H9 (cell line): ENCODE data around the gene ANGEL1. TPM values are rescaled to one million over a fixed set of nuclear protein-coding genes. Genes with fewer than 3 reads are reported as not detected.

Source experiments
- DNase-seq: peaks from one replicate; pipeline ENCODE4 v3.0.0-alpha.2; 2017
- H2AFZ ChIP-seq: one replicate; pipeline ENCODE4 v1.6.1; 2013; ENCODE audit warnings: mild to moderate bottlenecking, low read length, control low read depth, moderate library complexity
- H2AK5ac ChIP-seq: 2 replicates; pipeline ENCODE4 v1.6.1; 2013; ENCODE audit warnings: low read length, control low read depth, mixed read lengths; ENCODE audit not compliant: insufficient read length
- H2BK120ac ChIP-seq: one replicate; pipeline ENCODE4 v1.6.1; 2013; ENCODE audit warnings: low read depth, mild to moderate bottlenecking, low read length, control low read depth, inconsistent platforms; ENCODE audit not compliant: poor library complexity, severe bottlenecking
- H2BK12ac ChIP-seq: 2 replicates; pipeline ENCODE4 v1.6.1; 2013; ENCODE audit warnings: low read length, control low read depth, mixed read lengths, low read depth; ENCODE audit not compliant: insufficient read length
- H2BK15ac ChIP-seq: 2 replicates; pipeline ENCODE4 v1.6.1; 2013; ENCODE audit warnings: low read depth, low read length, control low read depth
- H2BK20ac ChIP-seq: one replicate; pipeline ENCODE4 v1.6.1; 2013; ENCODE audit warnings: low read depth, mild to moderate bottlenecking, low read length, control low read depth, inconsistent platforms; ENCODE audit not compliant: poor library complexity, severe bottlenecking
- H2BK5ac ChIP-seq: 2 replicates; pipeline ENCODE4 v1.6.1; 2013; ENCODE audit warnings: low read length, control low read depth, mixed read lengths; ENCODE audit not compliant: insufficient read length
- H3K14ac ChIP-seq: 2 replicates; pipeline ENCODE4 v1.6.1; 2013; ENCODE audit warnings: low read length, control low read depth; ENCODE audit not compliant: insufficient read depth
- H3K18ac ChIP-seq: 2 replicates; pipeline ENCODE4 v1.6.1; 2013; ENCODE audit warnings: low read depth, mild to moderate bottlenecking, mixed read lengths, low read length, control low read depth; ENCODE audit not compliant: insufficient read length
- H3K23ac ChIP-seq: 2 replicates; pipeline ENCODE4 v1.6.1; 2013; ENCODE audit warnings: low read length, control low read depth, mixed read lengths, low read depth; ENCODE audit not compliant: insufficient read length
- H3K23me2 ChIP-seq: 2 replicates; pipeline ENCODE4 v1.6.1; 2013; ENCODE audit warnings: low read depth, mild to moderate bottlenecking, mixed read lengths, low read length, control low read depth; ENCODE audit not compliant: insufficient read length, poor library complexity, severe bottlenecking
- H3K27ac ChIP-seq: 2 replicates; pipeline ENCODE4 v1.5.1; 2013; ENCODE audit warnings: low read length, control low read depth, mixed read lengths, low read depth; ENCODE audit not compliant: insufficient read length
- H3K27me3 ChIP-seq: 2 replicates; pipeline ENCODE4 v1.6.1; 2013; ENCODE audit warnings: low read length, control low read depth, inconsistent platforms; ENCODE audit not compliant: insufficient read depth
- H3K4ac ChIP-seq: 2 replicates; pipeline ENCODE4 v1.6.1; 2013; ENCODE audit warnings: low read depth, mild to moderate bottlenecking, control low read depth, inconsistent platforms, low read length, moderate library complexity
- H3K4me1 ChIP-seq: 2 replicates; pipeline ENCODE4 v1.6.1; 2013; ENCODE audit warnings: low read length, control low read depth, inconsistent platforms; ENCODE audit not compliant: insufficient read depth
- H3K4me2 ChIP-seq: 2 replicates; pipeline ENCODE4 v1.6.1; 2013; ENCODE audit warnings: low read length, control low read depth, mixed read lengths; ENCODE audit not compliant: insufficient read length, insufficient read depth
- H3K56ac ChIP-seq: 2 replicates; pipeline ENCODE4 v1.6.1; 2013; ENCODE audit warnings: low read depth, mild to moderate bottlenecking, mixed read lengths, low read length, control low read depth; ENCODE audit not compliant: insufficient read length
- H3K79me1 ChIP-seq: 2 replicates; pipeline ENCODE4 v1.6.1; 2013; ENCODE audit warnings: low read depth, mild to moderate bottlenecking, moderate library complexity, low read length, control low read depth, inconsistent platforms; ENCODE audit not compliant: insufficient read depth, poor library complexity, severe bottlenecking
- H3K79me2 ChIP-seq: 2 replicates; pipeline ENCODE4 v1.6.1; 2013; ENCODE audit warnings: low read length, control low read depth, inconsistent platforms; ENCODE audit not compliant: insufficient read depth
- H3K9ac ChIP-seq: 2 replicates; pipeline ENCODE4 v1.6.1; 2013; ENCODE audit warnings: low read length, control low read depth, mixed read lengths; ENCODE audit not compliant: insufficient read length; ENCODE audit errors: extremely low read depth
- H3K9me3 ChIP-seq: one replicate; pipeline ENCODE4 v1.6.1; 2013; ENCODE audit warnings: low read depth, low read length, inconsistent platforms; ENCODE audit not compliant: control insufficient read depth
- H3T11ph ChIP-seq: one replicate; pipeline ENCODE4 v1.6.1; 2013; ENCODE audit warnings: mild to moderate bottlenecking, low read length, control low read depth, inconsistent platforms
- H4K20me1 ChIP-seq: one replicate; pipeline ENCODE4 v1.6.1; 2013; ENCODE audit not compliant: control insufficient read depth, insufficient read length, insufficient read depth
- H4K5ac ChIP-seq: 2 replicates; pipeline ENCODE4 v1.6.1; 2013; ENCODE audit warnings: low read depth, mild to moderate bottlenecking, mixed read lengths, low read length, control low read depth; ENCODE audit not compliant: insufficient read length
- H4K8ac ChIP-seq: replicated peaks from 2 replicates; pipeline ENCODE4 v1.6.1; 2013; ENCODE audit warnings: low read length, control low read depth, mixed read lengths, low read depth; ENCODE audit not compliant: insufficient read length
- H4K91ac ChIP-seq: 2 replicates; pipeline ENCODE4 v1.6.1; 2013; ENCODE audit warnings: low read depth, mild to moderate bottlenecking, moderate library complexity, mixed read lengths, low read length, control low read depth; ENCODE audit not compliant: insufficient read length
- H3K27ac Mint-ChIP-seq, 3 experiments: 2 replicates in 2 of 3; 3 replicates in 1 of 3; pipeline ENCODE4 v1.8.0; 2020 to 2021; ENCODE audit warnings: mixed read lengths in 3 of 3, mild to moderate bottlenecking in 1 of 3, moderate library complexity in 1 of 3
- H3K27me3 Mint-ChIP-seq: 2 replicates; pipeline ENCODE4 v1.8.0; 2021; ENCODE audit warnings: low read depth, mild to moderate bottlenecking, moderate library complexity, mixed read lengths
- H3K36me3 Mint-ChIP-seq, 3 experiments: 2 replicates in 2 of 3; 3 replicates in 1 of 3; pipeline ENCODE4 v1.8.0; 2020 to 2021; ENCODE audit warnings: low read depth in 3 of 3, mixed read lengths in 3 of 3; ENCODE audit not compliant: insufficient read depth in 1 of 3
- H3K4me1 Mint-ChIP-seq, 2 experiments: 2 replicates each; pipeline ENCODE4 v1.8.0; 2020; ENCODE audit warnings: mixed read lengths in 2 of 2
- H3K4me3 Mint-ChIP-seq, 2 experiments: 2 replicates in 1 of 2; 3 replicates in 1 of 2; pipeline ENCODE4 v1.8.0; 2020 to 2021; ENCODE audit warnings: mild to moderate bottlenecking in 2 of 2, mixed read lengths in 2 of 2, moderate library complexity in 1 of 2
- H3K9me3 Mint-ChIP-seq, 2 experiments: 2 replicates in 1 of 2; 3 replicates in 1 of 2; pipeline ENCODE4 v1.8.0; 2020; ENCODE audit warnings: mild to moderate bottlenecking in 2 of 2, mixed read lengths in 2 of 2, moderate library complexity in 1 of 2
- WGBS: extraction: QIAGEN DNeasy Blood & Tissue Kit; methylation state at CpG from one replicate; pipeline ENCODE4 v1.1.7; 2013; ENCODE audit warnings: missing lambda C conversion rate, low lambda C conversion rate, mixed read lengths; ENCODE audit not compliant: insufficient read length; ENCODE audit errors: extremely low coverage; 5-methylcytosine and 5-hydroxymethylcytosine counted together
- total RNA-seq: library from RNA; stranded (reverse); gene quantifications from 2 replicates; pipeline ENCODE4 v1.2.1, GENCODE V29; 2021
- TF ChIP-seq, protein P1 (sequence below): fragments of 200-600 bp; sonication (generic); conservative IDR thresholded peaks from 3 replicates; pipeline ENCODE4 v1.8.0; 2021; ENCODE audit warnings: antibody characterized with exemption, mild to moderate bottlenecking

ANGEL1 gene
- total RNA-seq, 1 experiment from 2014 or later: 21.5 TPM

- Histone ChIP-seq H3K23ac (no peak overlapping the region), H3K79me2 (no peaks in the 10 kb centered on the region), H3K27ac (no peak overlapping the region), H4K20me1 (no peaks in the 10 kb centered on the region), H3K27me3 (peaks cover 26% of the 10 kb centered on the region), H3K56ac (no peak overlapping the region), H2BK12ac (no peak overlapping the region), H3K9me3 (no peaks in the 10 kb centered on the region), H3K4me2 (peak overlapping the region; percentile 39), H4K91ac (no peak overlapping the region), H3K18ac (no peak overlapping the region), H2AK5ac (no peak overlapping the region), H4K8ac (no peak overlapping the region), H3K14ac (no peak overlapping the region), H2BK120ac (no peak overlapping the region), H2BK20ac (no peak overlapping the region), H2BK5ac (no peak overlapping the region), H3K9ac (no peak overlapping the region), H3K79me1 (no peaks in the 10 kb centered on the region), H2BK15ac (no peak overlapping the region), H4K5ac (no peak overlapping the region), H2AFZ (no peak overlapping the region), H3T11ph (no peak overlapping the region), H3K4me1 (peaks cover 3% of the 10 kb centered on the region; the same call in 1 of the 2 replicates), H3K23me2 (peaks cover 14% of the 10 kb centered on the region), H3K4ac (no peak overlapping the region)
- H3K27me3 Mint-ChIP-seq: peaks cover 74% of the 10 kb centered on the region
- H3K9me3 Mint-ChIP-seq: no peaks in the 10 kb centered on the region; a peak in 1 of 5 replicates
- H3K36me3 Mint-ChIP-seq: peaks cover 0 to 3% (median 0%) of the 10 kb centered on the region in 3 experiments; a peak in 3 of 7 replicates
- peaks cover 16 to 18% of the 10 kb centered on the region in 2 experiments for H3K4me1 Mint-ChIP-seq
- no CpG with 5 or more reads among the region's 28 CpGs for WGBS
- peak overlapping the region in 1 of 3 experiments; percentile 35; a peak in 1 of 7 replicates for H3K27ac Mint-ChIP-seq
- peak; percentile 23 for DNase-seq
- H3K4me3 Mint-ChIP-seq: peak overlapping the region; percentile 69 to 88
- TF ChIP-seq, protein P1, sequence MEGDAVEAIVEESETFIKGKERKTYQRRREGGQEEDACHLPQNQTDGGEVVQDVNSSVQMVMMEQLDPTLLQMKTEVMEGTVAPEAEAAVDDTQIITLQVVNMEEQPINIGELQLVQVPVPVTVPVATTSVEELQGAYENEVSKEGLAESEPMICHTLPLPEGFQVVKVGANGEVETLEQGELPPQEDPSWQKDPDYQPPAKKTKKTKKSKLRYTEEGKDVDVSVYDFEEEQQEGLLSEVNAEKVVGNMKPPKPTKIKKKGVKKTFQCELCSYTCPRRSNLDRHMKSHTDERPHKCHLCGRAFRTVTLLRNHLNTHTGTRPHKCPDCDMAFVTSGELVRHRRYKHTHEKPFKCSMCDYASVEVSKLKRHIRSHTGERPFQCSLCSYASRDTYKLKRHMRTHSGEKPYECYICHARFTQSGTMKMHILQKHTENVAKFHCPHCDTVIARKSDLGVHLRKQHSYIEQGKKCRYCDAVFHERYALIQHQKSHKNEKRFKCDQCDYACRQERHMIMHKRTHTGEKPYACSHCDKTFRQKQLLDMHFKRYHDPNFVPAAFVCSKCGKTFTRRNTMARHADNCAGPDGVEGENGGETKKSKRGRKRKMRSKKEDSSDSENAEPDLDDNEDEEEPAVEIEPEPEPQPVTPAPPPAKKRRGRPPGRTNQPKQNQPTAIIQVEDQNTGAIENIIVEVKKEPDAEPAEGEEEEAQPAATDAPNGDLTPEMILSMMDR: no peak
These were observed 50.1 kb downstream of the ANGEL1 start for GRCh38 chr14:76762411-76763095.
